Duodenal mucosa (tissue), 2 donors: ENCODE results near the gene PUSL1.

Experiments used
- H3K27ac ChIP-seq: one replicate; pipeline ENCODE4 v1.7.0; 2013; ENCODE audit warnings: low read depth, low read length
- H3K27me3 ChIP-seq, 2 donors: one replicate each; pipeline ENCODE4 v1.7.0; 2013; ENCODE audit warnings: low read length in 2 of 2, control low read depth in 1 of 2; ENCODE audit not compliant: insufficient read depth in 2 of 2, control insufficient read depth in 1 of 2
- H3K36me3 ChIP-seq, 2 donors: one replicate each; pipeline ENCODE4 v1.7.0; 2013; ENCODE audit warnings: low read length in 2 of 2, control low read depth in 1 of 2; ENCODE audit not compliant: insufficient read depth in 2 of 2, control insufficient read depth in 1 of 2
- H3K4me1 ChIP-seq, 2 donors: one replicate each; pipeline ENCODE4 v1.7.0; 2013; ENCODE audit warnings: low read length in 2 of 2, control low read depth in 1 of 2; ENCODE audit not compliant: insufficient read depth in 2 of 2, control insufficient read depth in 1 of 2
- H3K4me3 ChIP-seq, 2 donors: one replicate each; pipeline ENCODE4 v1.7.0; 2013; ENCODE audit warnings: low read length in 2 of 2, low read depth in 1 of 2
- H3K9ac ChIP-seq, 2 donors: one replicate each; pipeline ENCODE4 v1.7.0; 2013; ENCODE audit warnings: low read length in 2 of 2, low read depth in 1 of 2
- H3K9me3 ChIP-seq, 2 donors: one replicate each; pipeline ENCODE4 v1.7.0; 2013; ENCODE audit warnings: low read length in 2 of 2, control low read depth in 1 of 2; ENCODE audit not compliant: control insufficient read depth in 1 of 2

Gene PUSL1

DNA sequence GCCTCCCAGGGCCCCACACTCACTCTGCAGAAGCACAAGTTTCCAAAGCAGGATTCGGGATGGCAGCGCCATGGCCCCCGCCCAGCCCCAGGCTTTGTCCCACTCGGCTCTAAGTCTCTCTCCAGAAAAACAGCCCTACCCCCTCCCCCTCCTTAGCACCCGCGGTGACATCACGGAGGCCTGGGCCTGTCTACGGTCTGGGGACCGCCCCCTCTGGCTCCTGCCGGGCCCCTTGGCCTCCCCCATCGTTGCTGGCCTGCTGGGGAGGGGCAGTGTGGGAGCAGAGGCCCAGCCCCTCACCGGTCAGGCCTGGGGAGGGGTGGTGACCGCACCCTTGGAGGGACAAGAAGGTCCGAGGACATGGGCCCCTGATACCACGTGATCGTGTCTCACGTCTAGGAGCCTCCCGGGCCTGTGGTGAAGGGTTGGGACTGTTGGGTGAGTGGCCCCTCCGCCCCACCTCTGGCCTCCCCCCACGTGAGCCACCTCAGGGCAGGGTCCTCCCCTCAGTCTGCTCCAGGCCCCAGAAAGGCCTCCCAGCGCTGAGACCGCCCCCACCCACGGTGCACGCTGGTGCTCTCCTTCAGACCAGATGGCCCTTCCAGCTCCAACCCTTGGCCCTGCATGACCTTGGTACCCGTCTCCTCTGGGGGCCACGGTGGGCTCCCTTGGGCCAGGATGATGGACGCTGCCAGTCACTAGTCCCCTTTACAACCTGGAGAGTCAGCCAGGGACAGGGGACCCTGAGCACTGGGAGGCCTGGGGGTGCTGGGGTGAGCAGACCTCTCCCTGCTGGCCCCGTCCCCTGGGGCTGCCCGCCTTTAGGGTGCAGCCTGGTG, 50.3 kb downstream of the PUSL1 start, which contains the start of gene MXRA8:
Gene MXRA8, minus strand, starts transcription at position 123 of the 839 bp plus-strand sequence. Its CDS starts 51 bp downstream, at position 72.
- Histone ChIP-seq H3K4me1 (peaks cover 10 to 19% of the 10 kb centered on the region in 2 donors), H3K4me3 (peak within 1 kb of the TSS; percentile 43 to 61), H3K9ac (peak within 1 kb of the TSS in 1 of 2 donors; percentile 15), H3K9me3 (no peaks in the 10 kb centered on the region), H3K36me3 (no peaks in the 10 kb centered on the region), H3K27me3 (peaks cover 22 to 33% of the 10 kb centered on the region in 2 donors), H3K27ac (peak within 1 kb of the TSS; percentile 73)

- Histone ChIP-seq H3K4me3 (no peak overlapping the region), H3K4me1 (peaks cover 8 to 19% of the 10 kb centered on the region in 2 donors), H3K27me3 (peaks cover 15 to 28% of the 10 kb centered on the region in 2 donors), H3K9me3 (no peaks in the 10 kb centered on the region), H3K27ac (peak overlapping the region; percentile 73), H3K9ac (no peak overlapping the region), H3K36me3 (no peaks in the 10 kb centered on the region)
Observed at GRCh38 chr1:1359308-1359663, 50.9 kb downstream of the PUSL1 start.

GRCh38 chr1:1359664-1360468, 51.5 kb downstream of the PUSL1 start:
- no peaks in the 10 kb centered on the region for H3K36me3 ChIP-seq
- peaks cover 8 to 19% of the 10 kb centered on the region in 2 donors for H3K4me1 ChIP-seq
- peak overlapping the region; percentile 75 for H3K27ac ChIP-seq
- H3K9ac ChIP-seq: no peak overlapping the region
- H3K9me3 ChIP-seq: no peaks in the 10 kb centered on the region
- peaks cover 15 to 22% of the 10 kb centered on the region in 2 donors for H3K27me3 ChIP-seq
- H3K4me3 ChIP-seq: no peak overlapping the region

GRCh38 chr1:1360506-1361169, 52.2 kb downstream of the PUSL1 start:
- Histone ChIP-seq H3K27me3 (peaks cover 15 to 22% of the 10 kb centered on the region in 2 donors), H3K27ac (no peak overlapping the region), H3K9ac (no peak overlapping the region)

More at GRCh38 chr1:1360506-1361169, 52.2 kb downstream of the PUSL1 start:
- Histone ChIP-seq H3K36me3 (no peaks in the 10 kb centered on the region), H3K4me3 (peak overlapping the region in 1 of 2 donors; percentile 10), H3K4me1 (peaks cover 8 to 19% of the 10 kb centered on the region in 2 donors), H3K9me3 (no peaks in the 10 kb centered on the region)
